NOMO-1 treated with dmso at 0.1 percent for 144 hours (cell line): ENCODE measurements around the gene ATXN7L3B.

ENCODE experiments used
- DNase-seq: peaks from one replicate; lab custom pipeline; 2025; ENCODE audit not compliant: unreplicated experiment; lab: John Stamatoyannopoulos, UW

Gene ATXN7L3B

DNA sequence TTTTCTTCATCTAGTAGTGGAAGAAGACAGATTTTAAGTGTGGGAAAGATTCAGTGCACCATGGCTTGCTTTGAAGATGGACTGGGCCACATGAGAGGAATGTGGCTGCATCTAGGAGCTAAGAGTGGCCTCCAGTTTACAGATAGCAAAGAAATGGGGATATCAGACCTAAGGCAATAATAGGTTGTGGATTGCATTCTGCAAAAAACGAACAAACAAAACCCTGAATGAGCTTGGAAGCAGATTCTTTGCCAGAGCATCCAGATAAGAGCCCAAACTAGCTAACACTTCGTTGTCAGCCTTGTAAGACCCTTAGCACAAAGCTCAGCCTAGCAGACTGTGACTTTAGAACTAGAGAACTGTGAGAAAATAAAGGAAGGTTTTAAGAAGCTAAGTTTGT lies 9.6 kb downstream of the ATXN7L3B start:
- no peak for DNase-seq

DNA sequence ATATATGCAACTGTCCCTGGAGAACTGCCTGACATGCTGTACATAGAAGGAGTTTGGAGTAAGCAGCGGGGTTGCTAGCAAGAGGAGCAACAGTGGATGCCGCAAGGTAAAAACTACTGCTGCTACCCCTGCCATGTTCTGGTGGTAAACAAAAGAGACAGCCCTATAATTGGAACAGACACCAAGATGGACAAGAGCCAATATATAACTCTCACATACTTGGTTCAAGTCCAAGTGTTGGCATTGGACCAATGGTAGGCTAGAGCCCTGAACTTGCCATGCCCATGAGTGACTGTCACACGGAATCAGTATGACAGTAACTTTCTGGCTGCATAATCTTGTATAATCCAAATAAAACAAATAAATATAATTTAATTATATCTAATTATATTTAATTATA lies 13.7 kb downstream of the ATXN7L3B start:
- DNase-seq, result no peak

DNA sequence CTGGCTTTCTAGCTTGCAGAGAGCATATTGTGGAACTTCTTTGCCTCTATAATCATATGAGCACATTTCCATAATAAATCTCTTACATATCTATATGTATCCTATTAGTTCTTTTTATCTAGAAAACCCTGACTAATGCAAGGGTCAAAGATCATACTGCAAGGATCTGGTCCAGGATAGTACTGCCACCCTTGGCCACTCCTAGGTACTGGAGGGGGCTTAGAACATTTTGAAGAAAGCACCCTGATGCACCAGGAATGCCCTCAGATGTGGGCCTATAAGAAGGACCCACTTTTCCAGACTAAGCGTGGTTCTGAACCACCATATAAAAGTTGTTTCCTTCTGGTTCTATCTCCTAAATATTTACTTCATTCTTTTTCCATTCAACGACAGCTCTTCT lies 14.6 kb downstream of the ATXN7L3B start:
- no peak for DNase-seq

DNA sequence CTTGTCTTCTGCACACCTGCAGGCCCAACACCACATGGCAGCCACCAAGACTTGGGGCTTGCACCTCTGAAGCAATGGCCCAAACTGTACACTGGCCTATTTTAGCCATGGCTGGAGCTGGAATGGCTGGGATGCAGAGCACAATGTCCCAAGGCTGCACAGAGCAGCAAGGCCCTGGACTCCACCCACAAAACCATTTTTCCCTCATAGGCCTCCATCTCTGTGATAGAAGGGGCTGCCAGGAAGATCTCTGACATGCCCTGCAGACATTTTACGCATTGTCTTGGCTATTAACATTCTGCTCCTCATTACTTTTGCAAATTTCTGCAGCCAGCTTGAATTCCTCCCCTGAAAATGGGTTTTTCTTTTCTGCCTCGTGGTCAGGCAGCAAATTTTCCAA lies 22.1 kb downstream of the ATXN7L3B start:
- no peak for DNase-seq

GRCh38 chr12:74563927-74564326 lies 26.3 kb downstream of the ATXN7L3B start:
- DNase-seq, result no peak

DNA sequence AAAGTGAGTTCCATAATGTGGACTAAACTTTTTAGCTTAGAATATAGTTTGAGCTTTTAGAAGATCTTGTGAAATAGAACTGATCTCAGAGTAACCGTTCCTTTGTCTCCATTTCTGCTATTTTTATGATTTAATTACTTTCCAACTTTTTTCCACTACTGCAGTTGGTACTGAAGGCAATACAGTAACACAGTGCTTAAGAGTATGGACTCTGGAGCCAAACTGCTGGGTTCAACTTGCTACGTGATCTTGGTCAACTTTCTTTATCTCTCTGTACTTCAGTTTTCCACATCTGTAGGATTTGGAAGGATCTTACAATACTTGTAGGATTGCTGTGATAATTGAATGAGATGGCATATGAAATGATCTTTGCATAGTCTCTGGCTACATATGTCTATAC lies 40.9 kb downstream of the ATXN7L3B start:
- no peak for DNase-seq

DNA sequence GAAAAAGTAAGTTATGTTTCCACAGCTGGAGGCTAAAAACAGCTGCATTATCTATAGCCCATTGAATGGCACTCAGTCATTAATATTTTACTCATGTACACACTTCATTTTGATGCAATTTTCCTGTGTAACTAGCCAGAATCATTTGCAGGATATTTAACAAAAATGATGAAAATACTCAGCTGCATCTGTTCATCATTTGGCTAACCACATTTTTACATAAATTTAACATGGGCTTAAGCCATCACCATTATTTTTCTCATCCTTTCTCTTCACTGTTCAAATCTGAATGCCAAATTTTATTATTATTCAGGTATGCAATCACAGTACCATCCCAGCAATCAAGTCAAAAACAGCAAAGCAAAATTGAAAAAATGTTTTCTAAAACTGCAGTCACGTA lies 41.8 kb downstream of the ATXN7L3B start:
- DNase-seq, result no peak

DNA sequence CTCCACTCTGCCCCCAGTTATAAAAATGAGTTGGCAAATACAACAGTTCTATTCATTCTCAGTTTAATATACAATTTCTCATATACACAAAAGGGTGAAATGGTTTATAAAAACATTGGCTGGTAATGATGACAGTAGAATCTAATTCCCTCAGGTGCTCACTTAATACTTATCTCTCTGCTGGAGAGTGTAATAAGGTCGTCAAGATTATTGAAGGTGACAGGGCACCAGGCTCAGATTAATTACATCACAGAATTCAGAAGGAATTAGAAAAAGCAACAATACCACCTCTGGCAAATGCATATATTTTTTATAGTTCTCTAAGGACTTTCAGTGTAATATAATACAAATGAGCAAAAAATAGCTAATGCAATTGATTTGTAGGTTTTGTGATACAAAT lies 42.3 kb downstream of the ATXN7L3B start:
- no peak for DNase-seq

GRCh38 chr12:74581439-74581838 lies 43.8 kb downstream of the ATXN7L3B start:
- no peak for DNase-seq

- no peak for DNase-seq
These were observed 46.9 kb downstream of the ATXN7L3B start for GRCh38 chr12:74584483-74585062.

GRCh38 chr12:74586251-74586650 lies 48.6 kb downstream of the ATXN7L3B start:
- DNase-seq, result no peak
